ENCODE data around the gene LHX5. TPM values are rescaled to one million over a fixed set of nuclear protein-coding genes. Genes with fewer than 3 reads are reported as not detected.

Gene LHX5
- total RNA-seq, 1 experiment from 2014 or later: 1.9 TPM

DNA sequence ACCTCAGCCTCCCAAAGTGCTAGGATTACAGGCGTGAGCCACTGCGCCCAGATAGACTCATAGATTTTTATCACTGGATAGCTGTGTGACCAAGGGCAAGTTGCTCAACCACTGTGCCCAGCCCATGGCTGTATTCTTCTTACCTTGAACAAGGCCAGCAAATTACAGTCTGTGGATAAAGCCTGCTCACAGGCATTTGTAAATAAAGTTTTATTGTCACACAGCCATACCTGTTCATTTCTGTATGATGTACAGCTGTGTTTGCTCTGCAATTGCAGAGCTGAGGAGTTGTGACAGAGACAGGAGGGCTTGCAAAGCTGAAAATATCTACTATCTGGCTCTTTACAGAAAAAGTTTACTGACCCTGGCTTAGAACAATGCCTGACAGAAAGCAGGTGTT is 35.2 kb upstream of the LHX5 start:
- Histone ChIP-seq H3K4me1 (ENCODE audit: insufficient read depth, low read length) (no peaks in the 10 kb centered on the region), H2AK5ac (ENCODE audit: insufficient read length, low read length) (no peak overlapping the region), H2BK20ac (ENCODE audit: low read depth, low read length, poor library complexity, severe bottlenecking) (no peak overlapping the region), H3K79me2 (ENCODE audit: insufficient read depth, low read length) (no peaks in the 10 kb centered on the region), H3K27me3 (ENCODE audit: insufficient read depth, low read length) (no peaks in the 10 kb centered on the region), H3K4me2 (ENCODE audit: insufficient read depth, insufficient read length, low read length) (no peak overlapping the region), H4K5ac (ENCODE audit: insufficient read length, low read depth, low read length) (no peak overlapping the region), H2AFZ (ENCODE audit: low read length) (no peak overlapping the region), H3K18ac (ENCODE audit: insufficient read length, low read depth, low read length) (no peak overlapping the region), H3K79me1 (ENCODE audit: insufficient read depth, low read depth, low read length, poor library complexity, severe bottlenecking) (no peaks in the 10 kb centered on the region), H3K9me3 (ENCODE audit: control insufficient read depth, low read depth, low read length) (no peaks in the 10 kb centered on the region), H3K14ac (ENCODE audit: insufficient read depth, low read length) (no peak overlapping the region), H2BK5ac (ENCODE audit: insufficient read length, low read length) (no peak overlapping the region), H3T11ph (ENCODE audit: low read length) (no peak overlapping the region), H3K9ac (ENCODE audit: extremely low read depth, insufficient read length, low read length) (no peak overlapping the region), H4K8ac (replicated peaks; ENCODE audit: insufficient read length, low read depth, low read length) (no peak overlapping the region), H4K20me1 (ENCODE audit: control insufficient read depth, insufficient read depth, insufficient read length) (no peaks in the 10 kb centered on the region), H3K23ac (ENCODE audit: insufficient read length, low read depth, low read length) (no peak overlapping the region), H2BK12ac (ENCODE audit: insufficient read length, low read depth, low read length) (no peak overlapping the region), H3K4ac (ENCODE audit: low read depth, low read length) (no peak overlapping the region), H2BK15ac (ENCODE audit: low read depth, low read length) (no peak overlapping the region), H3K23me2 (ENCODE audit: insufficient read length, low read depth, low read length, poor library complexity, severe bottlenecking) (no peaks in the 10 kb centered on the region), H3K27ac (ENCODE audit: insufficient read length, low read depth, low read length) (no peak overlapping the region), H2BK120ac (ENCODE audit: low read depth, low read length, poor library complexity, severe bottlenecking) (no peak overlapping the region), H4K91ac (ENCODE audit: insufficient read length, low read depth, low read length) (no peak overlapping the region), H3K56ac (ENCODE audit: insufficient read length, low read depth, low read length) (no peak overlapping the region)
- Mint-ChIP-seq H3K36me3 (ENCODE audit: insufficient read depth in 1 of 3, low read depth in 3 of 3) (peaks cover 0 to 8% (median 0%) of the 10 kb centered on the region in 3 experiments; a peak in 1 of 7 replicates), H3K27me3 (ENCODE audit: low read depth) (peaks cover 53% of the 10 kb centered on the region), H3K27ac (no peak overlapping the region), H3K4me3 (no peak overlapping the region), H3K9me3 (peaks cover 0 to 3% of the 10 kb centered on the region in 2 experiments; a peak in 2 of 5 replicates), H3K4me1 (peaks cover 32 to 41% of the 10 kb centered on the region in 2 experiments)
- TF ChIP-seq, protein P1, sequence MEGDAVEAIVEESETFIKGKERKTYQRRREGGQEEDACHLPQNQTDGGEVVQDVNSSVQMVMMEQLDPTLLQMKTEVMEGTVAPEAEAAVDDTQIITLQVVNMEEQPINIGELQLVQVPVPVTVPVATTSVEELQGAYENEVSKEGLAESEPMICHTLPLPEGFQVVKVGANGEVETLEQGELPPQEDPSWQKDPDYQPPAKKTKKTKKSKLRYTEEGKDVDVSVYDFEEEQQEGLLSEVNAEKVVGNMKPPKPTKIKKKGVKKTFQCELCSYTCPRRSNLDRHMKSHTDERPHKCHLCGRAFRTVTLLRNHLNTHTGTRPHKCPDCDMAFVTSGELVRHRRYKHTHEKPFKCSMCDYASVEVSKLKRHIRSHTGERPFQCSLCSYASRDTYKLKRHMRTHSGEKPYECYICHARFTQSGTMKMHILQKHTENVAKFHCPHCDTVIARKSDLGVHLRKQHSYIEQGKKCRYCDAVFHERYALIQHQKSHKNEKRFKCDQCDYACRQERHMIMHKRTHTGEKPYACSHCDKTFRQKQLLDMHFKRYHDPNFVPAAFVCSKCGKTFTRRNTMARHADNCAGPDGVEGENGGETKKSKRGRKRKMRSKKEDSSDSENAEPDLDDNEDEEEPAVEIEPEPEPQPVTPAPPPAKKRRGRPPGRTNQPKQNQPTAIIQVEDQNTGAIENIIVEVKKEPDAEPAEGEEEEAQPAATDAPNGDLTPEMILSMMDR (conservative IDR thresholded peaks at IDR 0.05): no peak
- DNase-seq: no peak
- no CpG with 5 or more reads among the region's 2 CpGs for WGBS (ENCODE audit: extremely low coverage, insufficient read length, low lambda C conversion rate)
